OCI-LY1 (cell line): ENCODE data around the gene PCDHGA5.
"Not testable (repeated sequence)": the region's sequence is repeated elsewhere in the genome, so short reads cannot be mapped to it uniquely, and the experiment has no call there.

Source experiments
- H2AFZ ChIP-seq: fragments of 200-600 bp; sonication (generic), shearing (Covaris generic); 2 replicates; pipeline ENCODE4 v1.6.0; 2014; ENCODE audit warnings: antibody characterized with exemption, mild to moderate bottlenecking, low read length
- H3F3A ChIP-seq: fragments of 200-600 bp; sonication (generic), shearing (Covaris generic); 2 replicates; pipeline ENCODE4 v1.6.0; 2014; ENCODE audit warnings: mild to moderate bottlenecking, antibody characterized with exemption, low read length, moderate library complexity; ENCODE audit not compliant: insufficient read depth
- H3K27ac ChIP-seq: fragments of 200-600 bp; sonication (generic); 2 replicates; pipeline ENCODE4 v1.5.1; 2014; ENCODE audit warnings: low read length, mixed run types, mild to moderate bottlenecking, low read depth; ENCODE audit not compliant: poor library complexity, severe bottlenecking
- H3K27me3 ChIP-seq: fragments of 200-600 bp; sonication (generic); 2 replicates; pipeline ENCODE4 v1.6.0; 2014; ENCODE audit warnings: antibody characterized with exemption, mild to moderate bottlenecking, low read length, moderate library complexity; ENCODE audit not compliant: insufficient read depth
- H3K36me3 ChIP-seq: fragments of 200-600 bp; sonication (generic); 2 replicates; pipeline ENCODE4 v1.6.1; 2014; ENCODE audit warnings: mild to moderate bottlenecking, antibody characterized with exemption, low read length, moderate library complexity, mixed read lengths; ENCODE audit not compliant: insufficient read depth
- H3K4me1 ChIP-seq: fragments of 200-600 bp; sonication (generic); 2 replicates; pipeline ENCODE4 v1.5.1; 2014; ENCODE audit warnings: mild to moderate bottlenecking, low read length, moderate library complexity; ENCODE audit not compliant: insufficient read depth, severe bottlenecking
- H3K4me2 ChIP-seq: fragments of 200-600 bp; sonication (generic), shearing (Covaris generic); 2 replicates; pipeline ENCODE4 v1.6.1; 2014; ENCODE audit warnings: low read length
- H3K4me3 ChIP-seq: fragments of 200-600 bp; sonication (generic); 2 replicates; pipeline ENCODE4 v1.5.1; 2014; ENCODE audit warnings: low read length, low read depth, mild to moderate bottlenecking, mixed read lengths; ENCODE audit not compliant: poor library complexity, severe bottlenecking
- H3K79me2 ChIP-seq: fragments of 200-600 bp; shearing (Covaris generic); 2 replicates; pipeline ENCODE4 v1.6.1; 2016; ENCODE audit warnings: mixed run types, low read length, mixed read lengths; ENCODE audit not compliant: insufficient read depth
- H3K9ac ChIP-seq: fragments of 200-600 bp; sonication (generic), shearing (Covaris generic); 2 replicates; pipeline ENCODE4 v1.6.1; 2014; ENCODE audit warnings: mild to moderate bottlenecking, low read length, mixed read lengths
- H3K9me2 ChIP-seq: fragments of 200-600 bp; sonication (generic), shearing (Covaris generic); 2 replicates; pipeline ENCODE4 v1.6.1; 2014; ENCODE audit warnings: low read depth, mild to moderate bottlenecking, low read length, mixed read lengths
- H3K9me3 ChIP-seq: fragments of 200-600 bp; shearing (Covaris generic); 2 replicates; pipeline ENCODE4 v1.6.1; 2014; ENCODE audit warnings: low read length, mixed read lengths
- H4K20me1 ChIP-seq: fragments of 200-600 bp; sonication (generic), shearing (Covaris generic); 2 replicates; pipeline ENCODE4 v1.6.0; 2016; ENCODE audit warnings: mild to moderate bottlenecking, low read length; ENCODE audit not compliant: insufficient read depth
- CTCF ChIP-seq: fragments of 200-600 bp; sonication (generic), shearing (Covaris generic); IDR thresholded peaks from 2 replicates; pipeline ENCODE4 v1.5.1; 2017; ENCODE audit warnings: mild to moderate bottlenecking, antibody characterized with exemption, low read length, moderate library complexity, mixed read lengths
- EZH2 ChIP-seq: fragments of 200-600 bp; sonication (generic), shearing (Covaris generic); IDR thresholded peaks from 2 replicates; pipeline ENCODE4 v1.8.0; 2017; ENCODE audit warnings: borderline replicate concordance, mixed run types, mild to moderate bottlenecking, antibody characterized with exemption, low read length, moderate library complexity, mixed read lengths

Gene PCDHGA5

GRCh38 chr5:141363952-141364660 is at the start of gene PCDHGA5:
TSS of gene PCDHGA5 (plus strand) at chr5:141364162. CDS start at chr5:141364331, 169 bp downstream.
- Histone ChIP-seq H3K9me2 (no peaks in the 10 kb centered on the region), H3K4me1 (no peaks in the 10 kb centered on the region), H3K27me3 (no peaks in the 10 kb centered on the region), H3K9me3 (peaks cover 37% of the 10 kb centered on the region), H3K4me3 (no peak within 1 kb of the TSS), H3K9ac (no peak within 1 kb of the TSS), H3K36me3 (no peaks in the 10 kb centered on the region), H4K20me1 (no peaks in the 10 kb centered on the region), H3K4me2 (no peak within 1 kb of the TSS), H3K79me2 (no peaks in the 10 kb centered on the region), H2AFZ (no peak within 1 kb of the TSS), H3K27ac (no peak within 1 kb of the TSS), H3F3A (no peaks in the 10 kb centered on the region)
- no peak for TF ChIP-seq CTCF
- TF ChIP-seq EZH2, result no peak

DNA sequence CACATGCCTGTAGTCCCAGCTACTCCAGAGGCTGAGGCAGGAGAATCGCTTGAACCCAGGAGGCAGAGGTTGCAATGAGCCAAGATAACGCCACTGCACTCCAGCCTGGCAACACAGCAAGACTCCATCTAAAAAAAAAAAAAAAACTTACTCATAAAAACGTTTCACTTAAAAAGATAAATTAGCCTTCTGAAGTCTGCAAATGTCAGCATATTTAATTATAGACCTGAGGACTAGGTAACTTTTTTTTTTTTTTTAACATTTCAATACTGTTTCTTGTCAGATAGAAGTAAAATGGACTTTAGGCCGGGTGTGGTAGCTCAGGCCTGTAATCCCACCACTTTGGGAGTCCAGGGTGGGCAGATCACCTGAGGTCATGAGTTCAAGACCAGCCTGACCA is 47.0 kb upstream of the PCDHGA5 start:
- not testable (repeated sequence) for H3K27ac ChIP-seq, H3F3A ChIP-seq, H3K4me2 ChIP-seq, H2AFZ ChIP-seq, H3K27me3 ChIP-seq, H3K4me3 ChIP-seq, H3K9me2 ChIP-seq, H3K9ac ChIP-seq, H4K20me1 ChIP-seq
- Histone ChIP-seq H3K9me3 (peaks cover 50% of the 10 kb centered on the region), H3K36me3 (peaks cover 65% of the 10 kb centered on the region), H3K79me2 (peaks cover 24% of the 10 kb centered on the region), H3K4me1 (peaks cover 18% of the 10 kb centered on the region)

DNA sequence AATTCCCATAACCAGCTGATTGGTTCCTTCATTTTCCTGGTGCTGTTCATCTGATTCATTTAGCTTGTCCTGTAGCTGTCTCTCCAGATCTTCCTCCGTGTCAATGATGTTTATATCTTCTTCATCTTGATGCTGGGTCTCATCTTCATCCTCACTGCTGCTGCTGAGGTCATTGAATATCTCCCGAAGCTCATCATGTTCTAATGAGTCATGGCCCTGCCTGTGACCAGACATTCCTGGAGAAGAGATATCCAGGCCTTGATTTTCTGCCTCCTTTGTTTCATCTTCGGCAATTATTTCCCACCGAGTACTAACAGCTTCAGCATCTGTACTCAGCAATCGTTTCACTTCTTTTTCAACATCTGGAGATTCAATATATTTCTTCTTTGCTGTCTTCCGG is 44.8 kb upstream of the PCDHGA5 start:
- Histone ChIP-seq H3K4me2 (peak overlapping the region; percentile 66), H2AFZ (no peak overlapping the region), H3K27me3 (no peaks in the 10 kb centered on the region), H3K79me2 (peaks cover 24% of the 10 kb centered on the region), H3K9me2 (no peaks in the 10 kb centered on the region), H3K9me3 (peaks cover 36% of the 10 kb centered on the region), H3K4me3 (peak overlapping the region; percentile 86), H3K9ac (no peak overlapping the region), H3K4me1 (peaks cover 19% of the 10 kb centered on the region), H3F3A (no peaks in the 10 kb centered on the region), H3K36me3 (peaks cover 50% of the 10 kb centered on the region), H3K27ac (no peak overlapping the region), H4K20me1 (no peaks in the 10 kb centered on the region)
- no peak for TF ChIP-seq EZH2
- TF ChIP-seq CTCF, result no peak

DNA sequence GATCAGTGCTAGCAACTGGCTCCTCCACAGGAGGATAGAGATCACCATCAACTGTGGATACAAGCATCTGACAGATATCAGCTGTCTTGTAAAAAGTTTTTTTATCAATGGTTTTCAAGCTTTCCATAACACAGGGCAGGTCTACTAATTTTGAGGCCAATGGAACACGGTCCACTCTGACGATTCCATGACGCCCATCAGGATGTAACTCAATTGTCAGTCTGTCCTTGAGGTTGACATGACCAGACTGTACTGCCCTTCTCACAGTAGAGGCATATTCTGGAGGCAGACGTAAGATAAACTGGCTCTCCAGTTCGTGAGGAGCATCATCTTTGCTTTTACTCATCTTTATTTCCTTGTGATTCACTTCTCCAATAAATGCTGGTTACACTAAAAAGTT is 44.3 kb upstream of the PCDHGA5 start:
- no peak overlapping the region for H3K27ac ChIP-seq
- peak overlapping the region; percentile 66 for H3K4me2 ChIP-seq
- H2AFZ ChIP-seq, result no peak overlapping the region
- H3K9me3 ChIP-seq, result peaks cover 34% of the 10 kb centered on the region
- no peak overlapping the region; the same call in 1 of the 2 replicates for H3K9ac ChIP-seq
- no peaks in the 10 kb centered on the region for H3K27me3 ChIP-seq
- H3K4me3 ChIP-seq, result peak overlapping the region; percentile 86
- H3F3A ChIP-seq, result no peaks in the 10 kb centered on the region
- peaks cover 24% of the 10 kb centered on the region for H3K79me2 ChIP-seq
- no peaks in the 10 kb centered on the region for H4K20me1 ChIP-seq
- no peaks in the 10 kb centered on the region for H3K9me2 ChIP-seq
- peaks cover 19% of the 10 kb centered on the region for H3K4me1 ChIP-seq
- H3K36me3 ChIP-seq, result peaks cover 49% of the 10 kb centered on the region
- TF ChIP-seq EZH2, result no peak
- no peak for TF ChIP-seq CTCF
